GM12891 (cell line): ENCODE data around the gene DSCAM.

Experiments used
- POLR2A ChIP-seq: IDR thresholded peaks from 2 replicates; pipeline ENCODE4 v1.6.1; 2011; ENCODE audit warnings: low read depth, low read length, control low read depth
- POLR2AphosphoS5 ChIP-seq: IDR thresholded peaks from 2 replicates; pipeline ENCODE4 v1.6.1; 2011; ENCODE audit warnings: low read depth, low read length, control low read depth
- TAF1 ChIP-seq: IDR thresholded peaks from 2 replicates; pipeline ENCODE4 v1.6.1; 2011; ENCODE audit warnings: low read depth, low read length, control low read depth

DNA sequence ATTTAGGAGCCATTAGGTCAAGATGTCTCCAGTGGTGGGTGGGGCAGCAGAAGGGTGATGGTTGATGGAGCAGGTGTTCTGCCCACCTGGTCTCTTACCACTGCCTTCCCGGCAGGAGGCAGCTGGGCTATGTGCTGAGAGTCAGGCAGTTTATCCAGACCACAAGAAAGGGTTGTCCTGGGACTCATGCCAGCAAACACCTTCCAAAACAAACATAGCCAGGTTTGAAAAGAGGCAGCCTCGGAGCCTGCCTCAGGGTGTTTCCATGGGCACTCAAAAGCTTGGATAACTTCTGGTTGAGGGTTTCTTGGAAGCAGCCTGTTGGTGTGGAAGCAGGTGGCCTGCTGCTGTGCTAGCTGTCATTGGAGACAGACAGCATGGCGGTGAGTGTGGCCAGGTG is 792.6 kb downstream of the DSCAM start:
- TF ChIP-seq TAF1 (no peak), POLR2AphosphoS5 (no peak), POLR2A (no peak)
